ENCODE results near the gene COLGALT1.
A peak's percentile ranks its signal among the peaks of the same experiment; 100 is the strongest.

Gene COLGALT1

DNA sequence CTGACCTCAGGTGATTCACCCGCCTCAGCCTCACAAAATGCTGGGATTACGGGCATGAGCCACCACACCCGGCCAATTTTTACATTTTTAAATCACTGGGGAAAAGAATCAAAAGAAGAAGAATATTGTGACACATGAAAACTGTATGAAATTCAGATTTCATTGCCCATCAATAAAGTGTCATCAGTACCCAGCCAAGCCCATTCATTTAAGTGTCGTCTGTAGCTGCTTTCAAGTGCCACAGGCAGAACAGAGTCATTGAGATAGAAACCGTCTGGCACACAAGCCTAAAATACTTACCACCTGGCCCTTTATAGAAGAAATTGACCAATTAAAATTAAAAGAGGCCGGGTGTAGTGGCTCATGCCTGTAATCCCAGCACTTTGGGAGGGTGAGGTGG is 15.3 kb downstream of the COLGALT1 start:
- no peak overlapping the region for H3K4me3 ChIP-seq (ENCODE audit: low read depth, low read length)
- no peak for DNase-seq (ENCODE audit: low read depth)
- TF ChIP-seq, protein P1, sequence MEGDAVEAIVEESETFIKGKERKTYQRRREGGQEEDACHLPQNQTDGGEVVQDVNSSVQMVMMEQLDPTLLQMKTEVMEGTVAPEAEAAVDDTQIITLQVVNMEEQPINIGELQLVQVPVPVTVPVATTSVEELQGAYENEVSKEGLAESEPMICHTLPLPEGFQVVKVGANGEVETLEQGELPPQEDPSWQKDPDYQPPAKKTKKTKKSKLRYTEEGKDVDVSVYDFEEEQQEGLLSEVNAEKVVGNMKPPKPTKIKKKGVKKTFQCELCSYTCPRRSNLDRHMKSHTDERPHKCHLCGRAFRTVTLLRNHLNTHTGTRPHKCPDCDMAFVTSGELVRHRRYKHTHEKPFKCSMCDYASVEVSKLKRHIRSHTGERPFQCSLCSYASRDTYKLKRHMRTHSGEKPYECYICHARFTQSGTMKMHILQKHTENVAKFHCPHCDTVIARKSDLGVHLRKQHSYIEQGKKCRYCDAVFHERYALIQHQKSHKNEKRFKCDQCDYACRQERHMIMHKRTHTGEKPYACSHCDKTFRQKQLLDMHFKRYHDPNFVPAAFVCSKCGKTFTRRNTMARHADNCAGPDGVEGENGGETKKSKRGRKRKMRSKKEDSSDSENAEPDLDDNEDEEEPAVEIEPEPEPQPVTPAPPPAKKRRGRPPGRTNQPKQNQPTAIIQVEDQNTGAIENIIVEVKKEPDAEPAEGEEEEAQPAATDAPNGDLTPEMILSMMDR (IDR thresholded peaks at IDR 0.05; ENCODE audit: insufficient read depth, low read depth, low read length, missing control alignments) = no peak

DNA sequence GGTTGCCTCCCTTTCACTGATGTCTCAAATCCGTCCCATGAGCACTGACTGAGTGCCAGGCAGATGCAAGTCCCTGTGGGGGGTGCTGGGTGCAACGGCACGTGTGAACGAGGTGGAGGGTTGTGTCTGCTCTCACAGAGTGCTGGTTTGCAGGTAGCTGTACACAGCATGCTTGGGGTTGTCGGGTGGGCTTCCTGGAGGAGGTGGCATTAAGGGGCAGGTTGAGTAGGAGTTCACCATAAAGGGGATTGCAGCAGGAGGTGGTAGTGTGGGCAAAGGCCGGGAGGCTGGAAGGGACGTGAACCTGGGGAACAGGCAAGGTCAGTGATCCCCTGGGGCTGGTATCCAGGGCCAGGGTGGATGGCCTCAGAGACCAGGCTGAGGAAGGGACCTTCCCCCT is 17.2 kb downstream of the COLGALT1 start:
- DNase-seq (ENCODE audit: low read depth) = no peak
- no peak overlapping the region for H3K4me3 ChIP-seq (ENCODE audit: low read depth, low read length)
- TF ChIP-seq, protein P1 (IDR thresholded peaks at IDR 0.05; ENCODE audit: insufficient read depth, low read depth, low read length, missing control alignments) = no peak

DNA sequence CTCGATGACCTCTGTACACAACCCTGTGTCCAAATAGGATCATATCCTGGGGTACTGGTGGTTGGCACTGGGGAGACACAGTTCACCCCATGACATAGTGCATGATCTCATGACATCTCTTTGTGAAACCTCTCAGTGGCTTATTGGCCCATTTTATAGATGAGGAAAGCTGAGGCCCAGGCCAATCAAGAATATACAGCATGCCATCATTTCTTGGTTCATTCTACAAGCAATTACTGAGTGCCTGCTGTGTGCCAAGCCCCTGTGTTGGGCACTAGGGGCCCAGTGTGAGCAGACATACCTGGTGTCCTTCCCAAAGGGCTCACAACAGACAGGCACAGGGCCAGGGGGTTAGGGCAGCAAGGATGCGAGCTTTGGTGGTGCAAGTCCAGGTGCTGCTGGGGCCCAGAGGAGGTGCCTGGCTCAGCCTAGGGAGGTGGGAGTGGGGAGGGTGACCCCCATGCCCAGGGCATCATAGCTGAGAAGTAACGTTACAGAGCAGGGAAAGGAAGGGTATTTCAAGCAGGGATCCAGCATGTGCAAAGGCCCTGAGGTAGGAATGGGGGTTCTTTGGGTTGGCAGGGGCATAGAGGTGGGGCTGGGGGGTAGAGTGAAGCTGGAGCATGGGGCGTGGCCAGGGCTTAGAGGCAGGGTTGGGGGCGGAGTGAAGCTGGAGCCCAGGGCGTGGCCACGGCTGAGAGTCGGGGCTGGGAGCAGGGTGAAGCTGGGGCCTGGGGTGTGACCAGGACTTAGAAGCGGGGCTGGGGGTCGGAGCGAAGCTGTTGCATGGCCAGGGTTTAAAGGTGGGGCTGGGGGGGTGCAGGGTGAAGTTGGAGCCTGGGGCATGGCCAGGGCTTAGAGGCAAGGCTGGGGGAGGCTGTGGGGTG is 20.7 kb downstream of the COLGALT1 start:
- TF ChIP-seq, protein P1 (IDR thresholded peaks at IDR 0.05; ENCODE audit: insufficient read depth, low read depth, low read length, missing control alignments) = no peak
- H3K4me3 ChIP-seq (ENCODE audit: low read depth, low read length) = no peak overlapping the region
- DNase-seq (ENCODE audit: low read depth) = no peak

DNA sequence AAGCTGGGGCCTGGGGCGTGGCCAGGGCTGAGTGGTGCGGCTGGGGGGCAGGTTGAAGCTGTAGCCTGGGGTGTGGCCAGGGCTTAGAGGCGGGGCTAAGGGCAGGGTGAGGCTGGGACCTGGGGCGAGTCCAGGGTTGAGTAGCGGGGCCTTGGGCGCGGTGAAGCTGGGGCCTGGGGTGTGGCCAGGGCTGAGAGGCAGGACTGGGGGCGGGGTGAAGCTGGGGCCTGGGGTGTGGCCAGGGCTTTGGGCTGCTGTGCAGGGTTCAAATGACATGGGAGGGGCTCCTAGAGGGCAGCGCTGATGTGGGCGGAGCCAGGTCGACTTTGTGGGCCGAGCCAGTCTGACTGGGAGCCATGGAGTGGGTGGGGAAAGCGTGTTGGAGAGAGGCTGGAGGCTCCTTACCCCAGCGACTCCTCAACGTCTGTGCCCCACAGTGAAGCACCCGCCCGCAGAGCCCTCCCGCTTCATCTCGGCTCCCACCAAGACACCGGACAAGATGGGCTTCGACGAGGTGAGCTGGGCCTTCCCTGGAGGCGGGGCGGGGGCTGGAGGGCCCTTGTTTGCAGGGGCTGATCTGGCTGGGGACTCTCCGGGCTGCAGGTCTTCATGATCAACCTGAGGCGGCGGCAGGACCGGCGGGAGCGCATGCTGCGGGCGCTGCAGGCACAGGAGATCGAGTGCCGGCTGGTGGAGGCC is 21.5 kb downstream of the COLGALT1 start:
- DNase-seq (ENCODE audit: low read depth) = peak; percentile 47
- TF ChIP-seq, protein P1 (IDR thresholded peaks at IDR 0.05; ENCODE audit: insufficient read depth, low read depth, low read length, missing control alignments) = no peak
- no peak overlapping the region for H3K4me3 ChIP-seq (ENCODE audit: low read depth, low read length)

DNA sequence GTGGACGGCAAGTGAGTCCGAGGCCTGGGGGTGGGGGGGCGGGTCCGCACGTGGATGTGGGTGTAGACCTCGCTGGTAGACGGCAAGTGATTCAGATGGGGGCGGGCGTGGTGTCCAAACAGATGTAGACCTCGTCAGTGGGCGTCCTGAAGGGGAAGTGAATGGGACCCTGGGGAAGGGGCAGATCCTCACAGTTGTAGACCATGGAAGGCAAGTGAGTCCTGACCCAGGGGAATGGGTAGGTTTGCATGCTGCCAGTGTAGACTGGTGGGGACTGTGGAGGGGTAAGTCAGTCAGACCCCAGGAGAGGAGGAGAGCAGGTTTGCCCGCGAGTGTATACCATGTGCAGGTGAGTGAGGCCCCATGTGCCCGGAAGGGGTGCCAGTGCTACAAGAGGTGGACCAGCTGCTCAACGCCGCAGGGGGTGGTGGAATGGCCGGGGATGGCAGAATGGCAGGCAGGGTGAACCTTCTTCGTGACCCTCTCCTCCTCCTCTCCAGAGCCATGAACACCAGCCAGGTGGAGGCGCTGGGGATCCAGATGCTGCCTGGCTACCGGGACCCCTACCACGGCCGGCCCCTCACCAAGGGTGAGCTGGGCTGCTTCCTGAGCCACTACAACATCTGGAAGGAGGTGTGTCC is 22.1 kb downstream of the COLGALT1 start:
- TF ChIP-seq, protein P1 (IDR thresholded peaks at IDR 0.05; ENCODE audit: insufficient read depth, low read depth, low read length, missing control alignments) = no peak
- no peak for DNase-seq (ENCODE audit: low read depth)
- no peak overlapping the region for H3K4me3 ChIP-seq (ENCODE audit: low read depth, low read length)

DNA sequence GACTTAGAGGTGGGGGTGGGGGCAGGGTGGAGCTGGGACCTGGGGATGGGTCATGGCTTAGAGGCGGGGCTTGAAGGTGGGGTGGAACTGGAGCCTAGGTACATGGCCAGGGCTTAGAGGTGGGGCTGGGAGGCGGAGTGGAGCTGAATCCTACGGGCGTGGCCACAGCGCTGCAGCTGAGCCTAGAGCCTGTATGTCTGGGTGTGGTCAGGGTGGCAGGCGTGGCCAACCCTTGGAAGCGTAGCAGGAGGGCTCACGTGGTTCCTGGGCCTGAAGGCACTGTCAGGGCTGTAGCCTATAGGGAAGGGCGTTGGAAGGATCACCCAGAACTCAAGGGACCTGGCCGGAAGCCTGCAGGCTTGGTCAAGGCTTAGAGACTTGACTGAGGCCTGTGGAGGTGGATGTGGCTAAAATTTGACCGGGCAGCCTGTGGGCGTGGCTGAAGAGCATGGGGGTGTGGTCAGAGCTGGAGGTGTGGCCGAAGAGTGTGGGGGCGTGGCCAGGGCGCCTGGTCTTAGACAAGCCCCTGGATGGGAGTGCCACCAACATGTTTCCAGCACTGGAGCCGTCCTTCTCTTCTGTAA is 24.3 kb downstream of the COLGALT1 start:
- no peak overlapping the region for H3K4me3 ChIP-seq (ENCODE audit: low read depth, low read length)
- peak; percentile 84 for DNase-seq (ENCODE audit: low read depth)
- TF ChIP-seq, protein P1 (IDR thresholded peaks at IDR 0.05; ENCODE audit: insufficient read depth, low read depth, low read length, missing control alignments) = no peak

Measured in GM12865 (cell line).